OCI-LY7 (cell line): Measurements from ENCODE around the gene COP1. TPM values are rescaled to one million over a fixed set of nuclear protein-coding genes. Genes with fewer than 3 reads are reported as not detected.

Experiments used
- BruUV-seq: library from RNA; stranded (reverse); fragments of 400-500 nt; replicated peaks from 2 replicates; lab custom pipeline; 2021; lab: Mats Ljungman, UMichigan
- CTCF ChIA-PET: fragments of 300-600 bp; sonication (Branson Sonifier 250); formaldehyde crosslinking; loops from one replicate; lab custom pipeline; 2022; ENCODE audit warnings: antibody characterized with exemption; ENCODE audit not compliant: unreplicated experiment; lab: Charles Lee
- POLR2A ChIA-PET: fragments of 300-600 bp; sonication (Branson Sonifier 250); formaldehyde crosslinking; loops from one replicate; lab custom pipeline; 2022; ENCODE audit warnings: antibody characterized with exemption; lab: Charles Lee
- DNase-seq: peaks from one replicate; pipeline ENCODE4 v3.0.0-alpha.2; 2015; ENCODE audit warnings: low spot score
- H2AFZ ChIP-seq: fragments of 200-600 bp; sonication (generic), shearing (Covaris generic); 2 replicates; pipeline ENCODE4 v1.6.1; 2014; ENCODE audit warnings: mild to moderate bottlenecking, antibody characterized with exemption, low read length, moderate library complexity
- H3K27ac ChIP-seq: fragments of 200-600 bp; sonication (generic); 2 replicates; pipeline ENCODE4 v1.5.1; 2014; ENCODE audit warnings: mixed run types, low read depth, mild to moderate bottlenecking, moderate library complexity, low read length, inconsistent platforms; ENCODE audit not compliant: poor library complexity, severe bottlenecking
- H3K36me3 ChIP-seq: fragments of 200-600 bp; sonication (generic); 2 replicates; pipeline ENCODE4 v1.6.1; 2014; ENCODE audit warnings: mild to moderate bottlenecking, antibody characterized with exemption, low read length, moderate library complexity, mixed read lengths; ENCODE audit not compliant: insufficient read depth
- H3K4me1 ChIP-seq: fragments of 200-600 bp; sonication (generic); 2 replicates; pipeline ENCODE4 v1.5.1; 2014; ENCODE audit warnings: mild to moderate bottlenecking, low read length; ENCODE audit not compliant: insufficient read depth, poor library complexity, severe bottlenecking
- H3K4me2 ChIP-seq: fragments of 200-600 bp; sonication (generic); 2 replicates; pipeline ENCODE4 v1.6.1; 2014; ENCODE audit warnings: mild to moderate bottlenecking, low read length
- H3K4me3 ChIP-seq: fragments of 200-600 bp; sonication (generic); 2 replicates; pipeline ENCODE4 v1.5.1; 2014; ENCODE audit warnings: mild to moderate bottlenecking, low read depth, low read length; ENCODE audit not compliant: poor library complexity, severe bottlenecking
- H3K79me2 ChIP-seq: fragments of 200-600 bp; sonication (generic); 2 replicates; pipeline ENCODE4 v1.6.1; 2016; ENCODE audit warnings: low read depth, mild to moderate bottlenecking, low read length, moderate library complexity, mixed read lengths; ENCODE audit not compliant: insufficient read depth
- H3K9me2 ChIP-seq: fragments of 200-600 bp; sonication (generic); 2 replicates; pipeline ENCODE4 v1.6.1; 2016; ENCODE audit warnings: mild to moderate bottlenecking, low read length, mixed read lengths; ENCODE audit not compliant: insufficient read depth
- H3K9me3 ChIP-seq: fragments of 200-600 bp; sonication (generic); 2 replicates; pipeline ENCODE4 v1.6.1; 2014; ENCODE audit warnings: mild to moderate bottlenecking, mixed run types, low read length, mixed read lengths
- H4K20me1 ChIP-seq: fragments of 200-600 bp; sonication (generic); 2 replicates; pipeline ENCODE4 v1.6.1; 2014; ENCODE audit warnings: mild to moderate bottlenecking, antibody characterized with exemption, low read length, moderate library complexity, mixed read lengths; ENCODE audit not compliant: insufficient read depth
- CTCF ChIP-seq: fragments of 200-600 bp; sonication (generic); conservative IDR thresholded peaks from 2 replicates; pipeline ENCODE4 v1.5.1; 2014; ENCODE audit warnings: mild to moderate bottlenecking, antibody characterized with exemption, low read length, moderate library complexity, mixed read lengths
- EZH2phosphoT487 ChIP-seq: fragments of 200-600 bp; sonication (generic); IDR thresholded peaks from 2 replicates; pipeline ENCODE4 v1.6.1; 2018; ENCODE audit warnings: low read depth, borderline replicate concordance, mild to moderate bottlenecking, mixed run types, antibody characterized with exemption, low read length, moderate library complexity, mixed read lengths
- intact Hi-C: fragments of 100-400 bp; cut with micrococcal nuclease; formaldehyde crosslinking; loops from one replicate; pipeline ENCODE4 v1.10.0; 2022; ENCODE audit not compliant: unreplicated experiment
- total RNA-seq, 2 experiments: library from RNA; depleted of rRNA in 1 of 2; stranded (reverse); fragments of >200 nt in 1 of 2; shearing (Covaris generic) in 1 of 2; gene quantifications; 2 replicates each; pipeline ENCODE4 v1.2.3, GENCODE V29; 2014 to 2022

Gene COP1
- total RNA-seq, 2 experiments from 2014 or later = 75.2 to 76.9 TPM

GRCh38 chr1:176216031-176216430, 8.9 kb upstream of the COP1 start:
- H3K79me2 ChIP-seq = no peaks in the 10 kb centered on the region
- no peaks in the 10 kb centered on the region for H3K4me1 ChIP-seq
- no peak overlapping the region for H3K27ac ChIP-seq
- no peak for DNase-seq
- intact Hi-C loops = no loop called here
- no peaks in the 10 kb centered on the region for H4K20me1 ChIP-seq
- ChIA-PET POLR2A (no interaction called here), CTCF (no interaction called here)
- H3K9me2 ChIP-seq = no peaks in the 10 kb centered on the region
- H3K9me3 ChIP-seq = no peaks in the 10 kb centered on the region; the same call in 1 of the 2 replicates
- TF ChIP-seq CTCF (no peak), EZH2phosphoT487 (no peak)
- no peak overlapping the region for H3K4me3 ChIP-seq
- no peaks in the 10 kb centered on the region for H3K36me3 ChIP-seq
- H2AFZ ChIP-seq = no peak overlapping the region
- no TSS peak for BruUV-seq
- H3K4me2 ChIP-seq = no peak overlapping the region

GRCh38 chr1:176211396-176212165, 4.5 kb upstream of the COP1 start:
- TF ChIP-seq EZH2phosphoT487 (no peak), CTCF (no peak)
- no TSS peak for BruUV-seq
- intact Hi-C loops = no loop called here
- H2AFZ ChIP-seq = no peak overlapping the region
- H4K20me1 ChIP-seq = no peaks in the 10 kb centered on the region
- H3K4me1 ChIP-seq = peaks cover 7% of the 10 kb centered on the region
- peaks cover 21% of the 10 kb centered on the region; the same call in 1 of the 2 replicates for H3K79me2 ChIP-seq
- no peak overlapping the region for H3K4me2 ChIP-seq
- ChIA-PET POLR2A (no interaction called here), CTCF (no interaction called here)
- no peak for DNase-seq
- H3K9me3 ChIP-seq = no peaks in the 10 kb centered on the region; the same call in 1 of the 2 replicates
- no peak overlapping the region for H3K4me3 ChIP-seq
- H3K27ac ChIP-seq = no peak overlapping the region
- no peaks in the 10 kb centered on the region for H3K36me3 ChIP-seq
- no peaks in the 10 kb centered on the region for H3K9me2 ChIP-seq

- BruUV-seq = no TSS peak
- Histone ChIP-seq H4K20me1 (peaks cover 27% of the 10 kb centered on the region), H3K27ac (peak overlapping the region; percentile 94), H3K4me3 (peak overlapping the region; percentile 99), H3K36me3 (peaks cover 7% of the 10 kb centered on the region; the same call in 1 of the 2 replicates), H3K4me1 (peaks cover 22% of the 10 kb centered on the region), H3K9me3 (no peaks in the 10 kb centered on the region), H3K9me2 (no peaks in the 10 kb centered on the region), H3K79me2 (peaks cover 56% of the 10 kb centered on the region), H3K4me2 (peak overlapping the region; percentile 88), H2AFZ (peak overlapping the region; percentile 68)
- POLR2A ChIA-PET = interaction anchor here (0.5 to 1.3 kb wide), 16 partner anchors 9 to 643 kb away, joined by 3 to 12 read pairs (median 3); no protein-coding TSS in a partner anchor
- CTCF ChIA-PET = no interaction called here
- intact Hi-C loops = loop anchor here (10.0 kb wide), 1 partner anchor 1183 kb away; the partner anchor contains the start of gene MRPS14
- TF ChIP-seq CTCF = no peak
- TF ChIP-seq EZH2phosphoT487 = no peak
- DNase-seq = no peak
Observed at GRCh38 chr1:176208034-176208433, 948 bp upstream of the COP1 start.
